Pancreas (tissue), 10 donors: ENCODE data around the gene CEP170B. TPM values are rescaled to one million over a fixed set of nuclear protein-coding genes. Genes with fewer than 3 reads are reported as not detected.
A peak's percentile ranks its signal among the peaks of the same experiment; 100 is the strongest.

Experiments
- ATAC-seq, 4 donors: fragments of 200-7000 bp; cut with Tn5 transposase; one replicate each; pipeline versions ENCODE4 v1.8.0 to v1.9.1; 2020; ENCODE audit warnings: mild to moderate bottlenecking in 4 of 4, moderate library complexity in 4 of 4
- DNase-seq, 6 donors: peaks; one replicate each; pipeline ENCODE4 v3.0.0-alpha.2; 2020
- FAIRE-seq: peaks from 2 replicates; lab custom pipeline; 2012; peaks lifted over from hg19 to GRCh38; lab: Jason Lieb, UNC
- H3K27ac ChIP-seq, 4 donors: fragments of 200-600 bp; sonication (generic); 1 replicate in 3 of 4; 2 replicates in 1 of 4; pipeline versions ENCODE4 v1.5.0 to v1.8.0; 2020
- H3K27me3 ChIP-seq, 4 donors: fragments of 200-600 bp; one replicate each; pipeline ENCODE4 v1.8.0; 2021
- H3K36me3 ChIP-seq, 3 donors: fragments of 200-600 bp; sonication (generic) in 1 of 3; one replicate each; pipeline versions ENCODE4 v1.5.0 to v1.8.0; 2020 to 2021
- H3K4me1 ChIP-seq, 3 donors: fragments of 200-600 bp; one replicate each; pipeline ENCODE4 v1.8.0; 2021
- H3K4me3 ChIP-seq, 4 donors: fragments of 200-600 bp; sonication (generic) in 2 of 4; one replicate each; pipeline versions ENCODE4 v1.5.0 to v1.8.0; 2020 to 2021
- H3K9me3 ChIP-seq, 4 donors: fragments of 200-600 bp; one replicate each; pipeline ENCODE4 v1.8.0; 2021
- CTCF ChIP-seq, 4 donors: fragments of 200-600 bp; sonication (generic) in 3 of 4; IDR thresholded peaks; one replicate each; pipeline versions ENCODE4 v1.5.0 to v1.8.0; 2021; ENCODE audit warnings: antibody characterized with exemption in 4 of 4
- WGBS, 2 donors: extraction: QIAGEN DNeasy Blood & Tissue Kit; methylation state at CpG; one replicate each; pipeline ENCODE4 v1.1.7; 2013; 5-methylcytosine and 5-hydroxymethylcytosine counted together
- intact Hi-C, 3 donors: fragments of 100-400 bp; cut with DNase I; formaldehyde crosslinking; loops; one replicate each; pipeline versions ENCODE4 v1.11.1 to v1.14.2; 2022
- polyA plus RNA-seq, 2 donors: library from polyadenylated mRNA; stranded (reverse); fragments of 200-250 nt; gene quantifications; one replicate each; pipeline ENCODE4 v1.2.3, GENCODE V29; 2013
- total RNA-seq, 6 donors: library from RNA; stranded (reverse); fragmentation: NEBNext Ultra II Directional in 4 of 6; extraction: Animal tissue kit (Norgen Biotek cat#: 25700) in 4 of 6; gene quantifications; one replicate each; pipeline versions ENCODE4 v1.2.1 to v1.2.4, GENCODE V29; 2021 to 2023
- donor health status: healthy with polysubstance abuse.
- donor health status: DM: no; HTN: no; CAD: no; lungs with moderate emphysema.
- donor health status: DM: no; HTN: no; CAD: no.
- donor health status: control.
- donor health status: control.
- donor health status: Bipolar disorder and iron deficiency.
- donor health status: DM: yes; HTN: yes; CAD: no.
- donor health status: DM: no; HTN: no; CAD: no.
- donor health status: DM: no; HTN: no; CAD: no.
- donor health status: DM: yes; HTN: yes; CAD: no.

CEP170B gene
- total and polyA plus RNA-seq, 8 donors: 17.7 to 43.8 (median 21.9) TPM

GRCh38 chr14:104858811-104859426 is 6.1 kb upstream of the CEP170B start:
- Histone ChIP-seq H3K27ac (no peak overlapping the region), H3K9me3 (no peaks in the 10 kb centered on the region), H3K27me3 (no peaks in the 10 kb centered on the region), H3K4me1 (no peaks in the 10 kb centered on the region), H3K4me3 (no peak overlapping the region), H3K36me3 (no peaks in the 10 kb centered on the region)
- DNase-seq (peak in 1 of 6 donors; percentile 3), FAIRE-seq (no peak), ATAC-seq (no peak)
- WGBS, 2 donors: 75 to 79% methylated on average over 8 of the region's 8 CpGs
- intact Hi-C loops: no loop called here
- TF ChIP-seq CTCF (IDR thresholded peaks at IDR 0.05): no peak

GRCh38 chr14:104859900-104860299 is 5.2 kb upstream of the CEP170B start:
- no peak for TF ChIP-seq CTCF (IDR thresholded peaks at IDR 0.05)
- no peak for DNase-seq

GRCh38 chr14:104860414-104860813 is 4.7 kb upstream of the CEP170B start:
- H3K4me1 ChIP-seq: no peaks in the 10 kb centered on the region
- H3K27ac ChIP-seq: no peak overlapping the region
- no peak for ATAC-seq
- no peak overlapping the region for H3K4me3 ChIP-seq
- FAIRE-seq: no peak
- no peaks in the 10 kb centered on the region for H3K36me3 ChIP-seq
- H3K9me3 ChIP-seq: no peaks in the 10 kb centered on the region
- DNase-seq: no peak
- H3K27me3 ChIP-seq: no peaks in the 10 kb centered on the region
- intact Hi-C loops: no loop called here
- TF ChIP-seq CTCF (IDR thresholded peaks at IDR 0.05): no peak

More at GRCh38 chr14:104859900-104860299, 5.2 kb upstream of the CEP170B start:
- FAIRE-seq: no peak
- Histone ChIP-seq H3K4me3 (no peak overlapping the region), H3K27ac (no peak overlapping the region), H3K27me3 (no peaks in the 10 kb centered on the region), H3K4me1 (no peaks in the 10 kb centered on the region), H3K36me3 (no peaks in the 10 kb centered on the region), H3K9me3 (no peaks in the 10 kb centered on the region)
- intact Hi-C loops: no loop called here
- ATAC-seq: no peak
- WGBS, 2 donors: 96 to 99% methylated on average over 4 of the region's 4 CpGs

- 77 to 81% methylated on average over 13 of the region's 13 CpGs for whole genome bisulfite sequencing, 2 donors
- intact Hi-C loops: no loop called here
- Histone ChIP-seq H3K9me3 (no peaks in the 10 kb centered on the region), H3K4me1 (peaks cover 0 to 14% (median 4%) of the 10 kb centered on the region in 3 donors), H3K36me3 (no peaks in the 10 kb centered on the region), H3K27ac (no peak overlapping the region), H3K27me3 (no peaks in the 10 kb centered on the region), H3K4me3 (peak overlapping the region in 2 of 4 donors; percentile 74 to 77)
- no peak for TF ChIP-seq CTCF (IDR thresholded peaks at IDR 0.05)
- FAIRE-seq (no peak), ATAC-seq (no peak), DNase-seq (peak in 5 of 6 donors; percentile 16 to 62 (median 35))
Observed at GRCh38 chr14:104863131-104863862, 1.8 kb upstream of the CEP170B start.

GRCh38 chr14:104863923-104864266 is 1.2 kb upstream of the CEP170B start:
- no peaks in the 10 kb centered on the region for H3K9me3 ChIP-seq
- peak overlapping the region; percentile 69 to 85 (median 84) for H3K27ac ChIP-seq
- H3K4me1 ChIP-seq: peaks cover 0 to 14% (median 4%) of the 10 kb centered on the region in 3 donors
- H3K27me3 ChIP-seq: no peaks in the 10 kb centered on the region
- ATAC-seq (no peak), DNase-seq (no peak), FAIRE-seq (no peak)
- no peaks in the 10 kb centered on the region for H3K36me3 ChIP-seq
- intact Hi-C loops: no loop called here
- H3K4me3 ChIP-seq: peak overlapping the region; percentile 44 to 77 (median 60)
- 1 to 2% methylated on average over 13 of the region's 13 CpGs for WGBS, 2 donors
- TF ChIP-seq CTCF (IDR thresholded peaks at IDR 0.05): no peak
